PFSK-1 (cell line): Measurements from ENCODE around the gene IVL.

Experiments used
- POLR2AphosphoS5 ChIP-seq: IDR thresholded peaks from 2 replicates; pipeline ENCODE4 v1.6.1; 2012; ENCODE audit warnings: low read depth, mild to moderate bottlenecking, control low read depth, low read length, moderate library complexity
- SIN3A ChIP-seq: IDR thresholded peaks from 2 replicates; pipeline ENCODE4 v1.6.1; 2012; ENCODE audit warnings: mild to moderate bottlenecking, low read length, moderate library complexity, borderline replicate concordance; ENCODE audit not compliant: insufficient read depth
- TF ChIP-seq, protein P1 (sequence below), 2 experiments: IDR thresholded peaks; 2 replicates each; pipeline versions ENCODE4 v1.6.1 to v1.8.0; 2011 to 2012; ENCODE audit warnings: low read depth in 2 of 2, low read length in 2 of 2, control low read depth in 1 of 2, inconsistent platforms in 1 of 2, mild to moderate bottlenecking in 1 of 2, moderate library complexity in 1 of 2; ENCODE audit not compliant: insufficient read depth in 1 of 2

GRCh38 chr1:152871731-152872126, 36.6 kb upstream of the IVL start:
- no peak for TF ChIP-seq SIN3A
- TF ChIP-seq, protein P1, sequence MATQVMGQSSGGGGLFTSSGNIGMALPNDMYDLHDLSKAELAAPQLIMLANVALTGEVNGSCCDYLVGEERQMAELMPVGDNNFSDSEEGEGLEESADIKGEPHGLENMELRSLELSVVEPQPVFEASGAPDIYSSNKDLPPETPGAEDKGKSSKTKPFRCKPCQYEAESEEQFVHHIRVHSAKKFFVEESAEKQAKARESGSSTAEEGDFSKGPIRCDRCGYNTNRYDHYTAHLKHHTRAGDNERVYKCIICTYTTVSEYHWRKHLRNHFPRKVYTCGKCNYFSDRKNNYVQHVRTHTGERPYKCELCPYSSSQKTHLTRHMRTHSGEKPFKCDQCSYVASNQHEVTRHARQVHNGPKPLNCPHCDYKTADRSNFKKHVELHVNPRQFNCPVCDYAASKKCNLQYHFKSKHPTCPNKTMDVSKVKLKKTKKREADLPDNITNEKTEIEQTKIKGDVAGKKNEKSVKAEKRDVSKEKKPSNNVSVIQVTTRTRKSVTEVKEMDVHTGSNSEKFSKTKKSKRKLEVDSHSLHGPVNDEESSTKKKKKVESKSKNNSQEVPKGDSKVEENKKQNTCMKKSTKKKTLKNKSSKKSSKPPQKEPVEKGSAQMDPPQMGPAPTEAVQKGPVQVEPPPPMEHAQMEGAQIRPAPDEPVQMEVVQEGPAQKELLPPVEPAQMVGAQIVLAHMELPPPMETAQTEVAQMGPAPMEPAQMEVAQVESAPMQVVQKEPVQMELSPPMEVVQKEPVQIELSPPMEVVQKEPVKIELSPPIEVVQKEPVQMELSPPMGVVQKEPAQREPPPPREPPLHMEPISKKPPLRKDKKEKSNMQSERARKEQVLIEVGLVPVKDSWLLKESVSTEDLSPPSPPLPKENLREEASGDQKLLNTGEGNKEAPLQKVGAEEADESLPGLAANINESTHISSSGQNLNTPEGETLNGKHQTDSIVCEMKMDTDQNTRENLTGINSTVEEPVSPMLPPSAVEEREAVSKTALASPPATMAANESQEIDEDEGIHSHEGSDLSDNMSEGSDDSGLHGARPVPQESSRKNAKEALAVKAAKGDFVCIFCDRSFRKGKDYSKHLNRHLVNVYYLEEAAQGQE (IDR thresholded peaks at IDR 0.05; ENCODE audit: insufficient read depth in 1 of 2, low read depth in 2 of 2, low read length in 2 of 2): no peak
- no peak for TF ChIP-seq POLR2AphosphoS5
